ENCODE data around the gene GGT1. TPM values are rescaled to one million over a fixed set of nuclear protein-coding genes. Genes with fewer than 3 reads are reported as not detected.
A peak's percentile ranks its signal among the peaks of the same experiment; 100 is the strongest.

The GGT1 gene
- total RNA-seq, 1 donor from 2014 or later = 131 TPM

GRCh38 chr22:24567668-24568067, 35.3 kb upstream of the GGT1 start:
- no peak overlapping the region for H3K27ac ChIP-seq
- no peak overlapping the region for H3K4me3 ChIP-seq
- DNase-seq (no peak), ATAC-seq (peak; percentile 43)
- intact Hi-C loops (cut with DNase I) = no loop called here
- H3K27me3 ChIP-seq = no peaks in the 10 kb centered on the region
- no peaks in the 10 kb centered on the region for H3K9me3 ChIP-seq
- no peak for TF ChIP-seq CTCF (IDR thresholded peaks at IDR 0.05)
- H3K4me1 ChIP-seq = peaks cover 31% of the 10 kb centered on the region
- H3K36me3 ChIP-seq = peaks cover 55% of the 10 kb centered on the region

DNA sequence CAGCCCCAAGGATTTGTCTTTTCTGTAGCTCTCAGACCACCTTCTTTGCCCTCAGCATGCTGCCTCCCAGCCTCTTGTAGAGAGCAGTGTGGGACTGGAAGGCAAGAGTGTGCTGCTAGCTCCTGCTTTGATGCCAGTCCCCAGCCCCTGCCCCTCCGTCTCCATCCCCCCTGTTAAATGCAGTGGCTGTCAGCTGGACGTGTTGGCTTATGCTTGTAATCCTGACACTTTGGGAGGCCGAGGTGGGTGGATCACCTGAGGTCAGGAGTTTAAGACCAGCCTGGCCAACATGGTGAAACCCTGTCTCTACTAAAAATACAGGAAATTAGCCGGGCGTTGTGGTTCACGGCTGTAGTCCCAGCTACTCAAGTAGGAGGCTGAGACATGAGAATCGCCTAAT, 31.7 kb upstream of the GGT1 start:
- intact Hi-C loops (cut with DNase I) = no loop called here
- no peaks in the 10 kb centered on the region for H3K9me3 ChIP-seq
- H3K4me3 ChIP-seq = no peak overlapping the region
- DNase-seq (no peak), ATAC-seq (no peak)
- peaks cover 73% of the 10 kb centered on the region for H3K36me3 ChIP-seq
- no peaks in the 10 kb centered on the region for H3K27me3 ChIP-seq
- H3K27ac ChIP-seq = no peak overlapping the region
- H3K4me1 ChIP-seq = peaks cover 10% of the 10 kb centered on the region
- no peak for TF ChIP-seq CTCF (IDR thresholded peaks at IDR 0.05)

DNA sequence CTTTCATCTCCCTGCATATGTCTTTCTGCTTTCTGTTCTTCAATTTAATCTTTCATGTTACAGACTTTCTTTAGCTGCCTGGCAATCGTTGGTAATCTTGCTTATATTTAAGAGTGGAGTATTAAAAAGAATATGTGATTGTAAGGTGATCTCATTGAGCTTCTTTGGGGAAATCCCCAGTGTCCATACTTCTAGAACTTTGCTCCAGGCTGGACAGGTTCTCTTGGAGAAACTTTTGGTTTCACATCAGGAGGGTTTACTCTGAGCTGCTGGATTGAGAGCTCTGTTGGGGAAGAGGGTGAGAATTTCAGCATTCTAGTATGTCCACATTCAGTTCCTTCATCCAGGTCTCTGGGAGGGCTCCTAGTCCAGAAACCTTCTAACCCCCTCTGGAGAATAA, 26.2 kb upstream of the GGT1 start:
- peaks cover 5% of the 10 kb centered on the region for H3K4me1 ChIP-seq
- TF ChIP-seq CTCF (IDR thresholded peaks at IDR 0.05) = no peak
- DNase-seq = no peak
- intact Hi-C loops (cut with DNase I) = no loop called here
- H3K27ac ChIP-seq = no peak overlapping the region
- ATAC-seq = no peak
- no peaks in the 10 kb centered on the region for H3K27me3 ChIP-seq
- H3K36me3 ChIP-seq = peaks cover 35% of the 10 kb centered on the region
- no peaks in the 10 kb centered on the region for H3K9me3 ChIP-seq
- no peak overlapping the region for H3K4me3 ChIP-seq

- H3K27me3 ChIP-seq = no peaks in the 10 kb centered on the region
- no peaks in the 10 kb centered on the region for H3K9me3 ChIP-seq
- H3K36me3 ChIP-seq = peaks cover 19% of the 10 kb centered on the region
- no peak overlapping the region for H3K27ac ChIP-seq
- ATAC-seq (no peak), DNase-seq (no peak)
- intact Hi-C loops (cut with DNase I) = no loop called here
- peaks cover 5% of the 10 kb centered on the region for H3K4me1 ChIP-seq
- H3K4me3 ChIP-seq = no peak overlapping the region
- no peak for TF ChIP-seq CTCF (IDR thresholded peaks at IDR 0.05)
These were observed 24.4 kb upstream of the GGT1 start for GRCh38 chr22:24578355-24579257.

- DNase-seq (no peak), ATAC-seq (no peak)
- no peaks in the 10 kb centered on the region for H3K27me3 ChIP-seq
- peaks cover 13% of the 10 kb centered on the region for H3K36me3 ChIP-seq
- no peak overlapping the region for H3K4me3 ChIP-seq
- no peaks in the 10 kb centered on the region for H3K9me3 ChIP-seq
- no peak for TF ChIP-seq CTCF (IDR thresholded peaks at IDR 0.05)
- peaks cover 5% of the 10 kb centered on the region for H3K4me1 ChIP-seq
- intact Hi-C loops (cut with DNase I) = no loop called here
- no peak overlapping the region for H3K27ac ChIP-seq
These were observed 23.8 kb upstream of the GGT1 start for GRCh38 chr22:24579258-24579601.
